Measurements from ENCODE around the gene SLC44A5.

GRCh38 chr1:75425001-75425650, 185.8 kb downstream of the SLC44A5 start:
- TF ChIP-seq POLR2AphosphoS5 (IDR thresholded peaks at IDR 0.05; ENCODE audit: borderline replicate concordance, low read depth, low read length), result no peak
- TF ChIP-seq EZH2 (IDR thresholded peaks at IDR 0.05), result no peak

Measured in SK-N-MC (cell line).